GM21576 (cell line): Measurements from ENCODE around the gene KCNK16.

Experiments used
- ATAC-seq: cut with Tn5 transposase; IDR thresholded peaks from one replicate; pipeline ENCODE4 v1.9.1; 2021; ENCODE audit warnings: mild to moderate bottlenecking, moderate library complexity; ENCODE audit not compliant: unreplicated experiment

Gene KCNK16

GRCh38 chr6:39322306-39322850 is at the start of gene KCNK16:
KCNK16 (minus strand) TSS chr6:39322702; CDS start chr6:39322540, 162 bp downstream.
- ATAC-seq: no peak

DNA sequence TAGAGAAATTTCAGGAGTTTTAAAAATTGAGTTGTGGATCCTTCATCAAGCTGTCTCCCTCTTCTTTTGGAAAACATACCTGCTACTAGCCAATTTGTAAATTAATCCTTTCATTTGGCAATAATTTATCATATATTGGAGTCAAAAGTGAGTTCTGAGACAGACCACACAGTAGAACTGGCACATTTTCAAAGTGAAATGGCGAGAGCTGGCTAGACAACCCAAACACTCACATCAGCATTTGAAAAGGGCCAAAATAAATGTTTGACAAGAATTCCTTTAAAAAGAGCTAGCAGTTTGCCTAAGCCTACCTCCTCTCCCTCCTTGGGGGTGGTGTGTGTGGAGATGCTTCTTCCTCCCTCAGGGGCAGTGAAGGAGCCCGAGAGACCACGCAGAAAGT is 47.9 kb upstream of the KCNK16 start:
- no peak for ATAC-seq

DNA sequence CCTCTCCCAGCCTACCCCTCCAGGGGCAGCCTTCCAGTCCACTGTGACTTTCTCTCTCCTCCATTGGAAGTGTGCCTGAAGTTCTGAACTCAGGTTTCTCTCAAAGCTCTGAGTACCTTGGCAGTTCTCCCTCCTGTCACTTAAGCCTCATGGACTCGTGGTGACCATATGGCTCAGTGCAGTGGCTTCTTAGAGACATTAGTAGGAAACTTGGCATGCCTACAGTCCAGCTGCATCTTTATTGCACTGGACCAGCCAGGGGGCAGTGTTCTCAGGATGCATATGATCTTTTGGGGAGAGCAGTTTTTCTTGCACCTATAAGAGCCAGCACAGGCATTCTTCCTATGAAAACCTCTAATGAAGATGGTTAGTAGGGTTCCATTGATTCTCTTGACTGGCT is 47.5 kb upstream of the KCNK16 start:
- no peak for ATAC-seq

DNA sequence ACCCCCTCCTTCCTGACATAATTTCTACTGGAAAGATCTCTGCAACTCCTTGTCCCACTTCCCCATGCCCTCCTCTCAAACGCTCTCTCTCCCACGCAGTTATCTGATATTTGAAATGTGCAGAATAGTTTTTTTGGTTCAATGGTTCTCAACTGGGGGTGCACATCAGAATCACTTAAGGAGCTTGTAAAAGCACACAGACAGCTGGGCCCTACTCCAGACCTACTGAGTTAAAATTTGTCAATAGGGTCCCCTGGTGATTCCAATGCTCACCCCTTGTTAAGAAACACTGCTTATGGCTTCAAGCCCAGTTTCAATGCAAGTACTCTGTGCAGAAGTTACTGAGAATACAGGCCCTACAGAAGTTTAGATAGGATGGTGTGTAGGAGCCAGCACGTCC is 45.2 kb upstream of the KCNK16 start:
- ATAC-seq: no peak

GRCh38 chr6:39366931-39367618 is 44.6 kb upstream of the KCNK16 start:
- ATAC-seq: no peak

DNA sequence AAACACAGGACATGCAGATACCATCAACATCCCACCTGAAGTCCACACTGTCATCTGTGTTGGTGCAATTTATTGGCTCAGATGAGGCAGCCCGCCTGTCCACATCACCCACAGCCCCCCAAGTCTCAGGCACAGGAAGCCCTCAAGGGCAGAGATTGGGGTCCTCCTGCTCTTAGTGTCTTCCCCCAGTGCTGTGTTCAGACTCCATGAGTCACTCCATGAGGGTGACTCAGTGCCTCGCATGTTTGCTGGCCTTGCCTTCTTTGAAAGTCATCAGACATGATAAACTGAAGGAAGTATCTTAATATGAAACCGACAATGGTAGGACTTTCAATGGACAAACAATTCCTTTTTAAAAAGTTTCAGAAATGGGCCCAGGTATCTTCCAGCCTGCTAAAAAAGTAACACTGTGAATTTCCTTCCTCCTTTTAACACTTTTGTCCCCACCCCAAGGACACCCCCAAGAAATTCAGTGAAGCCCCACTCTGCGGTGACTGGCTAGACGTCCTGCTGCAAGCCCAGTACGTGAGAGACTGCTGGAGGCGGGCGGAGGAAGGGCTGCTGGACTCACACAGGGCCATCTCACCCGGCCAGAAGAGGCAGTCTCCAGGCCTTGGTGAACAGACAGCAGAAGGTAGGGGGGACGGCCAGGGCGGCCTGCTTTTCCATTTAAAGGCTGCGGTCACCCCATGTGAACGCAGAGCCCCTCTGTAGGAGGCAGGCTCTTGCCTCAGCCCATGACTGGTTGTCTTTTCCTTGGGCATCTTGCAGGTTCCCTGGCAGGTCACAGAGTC is 43.0 kb upstream of the KCNK16 start:
- ATAC-seq: no peak

GRCh38 chr6:39363280-39363679 is 40.8 kb upstream of the KCNK16 start:
- ATAC-seq: no peak

DNA sequence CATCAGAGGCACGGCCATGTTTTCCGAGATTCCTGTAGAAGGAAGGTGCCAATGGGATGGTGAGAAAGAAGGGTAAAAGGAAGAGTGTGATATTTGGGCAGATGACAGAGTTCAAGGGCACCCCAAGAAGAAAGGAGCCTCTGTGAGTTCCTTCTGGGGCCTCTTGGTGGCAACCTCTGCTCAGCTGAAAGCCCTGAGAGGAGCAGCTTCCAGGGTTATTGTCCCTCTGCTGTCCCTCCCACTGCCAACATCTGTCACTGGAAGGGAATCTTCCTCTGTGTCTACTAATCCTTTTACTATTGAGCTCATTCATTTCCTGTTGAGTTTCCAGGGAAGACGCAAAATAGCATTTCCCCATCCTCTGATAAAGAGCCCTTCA is 40.0 kb upstream of the KCNK16 start:
- ATAC-seq: no peak

GRCh38 chr6:39361657-39362486 is 39.4 kb upstream of the KCNK16 start:
- ATAC-seq: peak; percentile 66

- ATAC-seq: no peak
These were observed 37.9 kb upstream of the KCNK16 start for GRCh38 chr6:39360378-39360777.

GRCh38 chr6:39357998-39358686 is 35.6 kb upstream of the KCNK16 start:
- ATAC-seq: no peak

GRCh38 chr6:39353698-39354315 is 31.3 kb upstream of the KCNK16 start:
- ATAC-seq: no peak

DNA sequence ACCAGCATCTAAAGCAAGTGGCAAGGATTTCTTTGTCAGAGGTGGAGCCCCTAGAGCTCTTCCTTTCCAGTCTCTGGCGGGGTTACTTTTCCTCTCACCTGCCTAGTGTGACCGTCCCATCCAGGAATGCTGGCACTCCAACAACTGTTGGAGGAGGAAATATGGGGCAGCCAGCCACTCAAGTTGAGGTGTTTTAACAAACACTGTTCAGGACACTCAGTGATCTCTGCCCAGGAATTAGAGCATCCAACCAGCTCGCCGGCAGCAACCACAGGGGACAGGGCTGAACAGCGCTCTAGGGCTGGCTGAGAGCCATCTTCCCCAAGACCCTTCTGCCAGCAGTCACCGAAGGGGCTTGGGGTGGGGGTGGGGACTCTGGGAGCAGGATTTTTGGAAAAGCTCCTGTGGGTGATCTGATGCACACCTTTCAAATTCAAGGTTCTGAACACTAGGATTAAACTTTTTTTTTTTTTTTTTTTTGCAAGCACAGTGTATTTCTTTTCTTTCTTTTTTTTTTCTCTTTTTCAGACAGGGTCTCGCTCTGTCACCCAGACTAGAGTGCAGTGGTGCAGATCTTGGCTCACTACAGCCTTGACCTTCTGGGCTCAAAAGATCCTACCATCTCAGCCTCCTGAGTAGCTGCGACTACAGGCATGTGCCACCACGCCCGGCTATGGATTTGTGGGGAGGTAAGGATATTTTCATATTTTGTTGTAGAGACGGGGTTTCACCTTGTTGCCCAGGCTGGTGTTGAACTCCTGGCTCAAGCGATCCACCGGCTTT is 28.4 kb upstream of the KCNK16 start:
- ATAC-seq: no peak

DNA sequence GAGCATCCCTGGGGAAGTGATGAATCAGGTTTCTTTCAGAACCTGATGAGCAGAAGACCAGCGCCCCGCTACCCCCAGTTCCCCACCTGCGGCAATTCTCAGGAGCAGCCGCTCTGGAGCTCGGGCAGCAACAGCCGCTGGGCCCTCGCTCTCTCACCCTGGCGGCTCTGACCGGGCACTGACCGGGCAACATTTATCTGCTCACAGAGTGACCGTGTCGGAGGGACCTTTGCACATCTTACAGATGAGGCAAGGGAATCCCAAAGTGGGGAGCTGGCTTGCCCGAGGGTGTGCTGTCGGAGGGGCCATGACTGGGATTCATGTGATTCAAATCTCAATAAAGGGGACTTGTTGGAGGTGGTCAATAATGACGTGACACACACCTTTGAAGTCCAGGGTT is 26.2 kb upstream of the KCNK16 start:
- ATAC-seq: no peak

DNA sequence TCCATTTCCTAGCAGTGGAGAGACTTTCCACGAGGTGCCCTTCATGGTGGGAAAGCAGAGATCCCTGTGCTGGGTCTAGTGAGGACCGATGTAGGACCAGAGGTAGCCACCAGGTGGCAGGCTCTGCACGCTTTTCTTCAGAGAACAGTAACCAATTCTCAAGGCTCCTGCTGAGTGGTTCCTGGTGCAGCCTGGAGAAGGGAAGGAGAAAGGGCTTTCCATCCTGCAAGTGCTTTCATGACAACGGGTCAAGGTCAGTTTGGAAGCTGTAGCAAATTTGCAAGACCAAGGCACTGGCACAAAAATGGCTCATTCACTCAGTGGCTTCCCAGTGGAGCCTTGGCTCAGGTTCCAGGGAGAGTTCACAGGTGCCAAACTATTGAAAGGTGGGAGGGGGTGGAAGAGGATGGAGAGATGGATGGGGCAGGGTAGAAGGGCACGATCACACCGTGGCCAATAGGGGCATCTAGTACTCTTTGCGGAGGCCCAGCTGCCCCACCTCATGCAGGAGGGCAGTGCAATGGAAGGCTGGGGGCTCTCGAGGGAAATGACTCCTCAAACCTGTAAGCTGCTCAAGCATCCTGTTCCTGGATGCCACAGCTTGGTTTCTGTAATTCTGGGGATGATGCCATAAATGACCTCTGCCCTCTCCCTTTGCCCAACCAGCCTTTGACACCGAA is 25.5 kb upstream of the KCNK16 start:
- peak; percentile 53 for ATAC-seq

DNA sequence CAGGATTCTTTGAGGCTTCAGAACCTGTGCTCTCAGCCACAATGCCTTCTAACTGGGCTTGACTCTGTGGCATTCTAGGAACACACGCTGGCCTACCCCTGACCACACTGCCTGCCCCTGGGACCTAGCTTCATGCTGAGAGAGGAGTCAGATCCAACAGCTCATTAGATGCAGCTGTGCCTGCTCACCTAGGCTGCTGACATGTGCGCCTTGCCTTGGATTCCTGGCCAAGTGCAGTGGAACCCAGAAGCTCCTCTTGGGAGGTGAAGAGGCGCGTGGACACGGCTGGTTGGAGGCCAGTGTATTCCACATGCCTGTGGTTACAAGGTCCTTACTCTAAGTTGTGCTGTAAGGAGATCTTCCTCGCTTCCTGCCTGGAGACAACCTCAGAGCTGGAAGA is 24.7 kb upstream of the KCNK16 start:
- ATAC-seq: no peak

GRCh38 chr6:39344821-39345280 is 22.3 kb upstream of the KCNK16 start:
- ATAC-seq: no peak

GRCh38 chr6:39343396-39343870 is 20.9 kb upstream of the KCNK16 start:
- ATAC-seq: no peak
